CD4-positive, alpha-beta memory T cell (primary cell): ENCODE measurements around the gene PYDC1. TPM values are rescaled to one million over a fixed set of nuclear protein-coding genes. Genes with fewer than 3 reads are reported as not detected.

Experiments used
- CTCF ChIA-PET: fragments of 350-600 bp; sonication (Branson Sonifier 250); formaldehyde crosslinking; loops from one replicate; lab custom pipeline; 2021; ENCODE audit warnings: inconsistent platforms; ENCODE audit not compliant: partially characterized antibody; lab: Charles Lee
- POLR2A ChIA-PET: fragments of 350-600 bp; sonication (Branson Sonifier 250); formaldehyde crosslinking; loops from one replicate; lab custom pipeline; 2021; ENCODE audit not compliant: partially characterized antibody; lab: Charles Lee
- DNase-seq, 5 donors: peaks; one replicate each; pipeline versions ENCODE4 v3.0.0 to v3.0.0-alpha.2; 2020 to 2022; ENCODE audit warnings: mixed read lengths in 1 of 5
- H3K27ac ChIP-seq: one replicate; pipeline ENCODE4 v1.7.0; 2013; ENCODE audit warnings: low read depth, low read length
- H3K27me3 ChIP-seq: 2 replicates; pipeline ENCODE4 v1.7.0; 2013; ENCODE audit warnings: mild to moderate bottlenecking, low read length, moderate library complexity; ENCODE audit not compliant: insufficient read depth
- H3K36me3 ChIP-seq: 2 replicates; pipeline ENCODE4 v1.7.0; 2013; ENCODE audit warnings: mild to moderate bottlenecking, low read length, moderate library complexity; ENCODE audit not compliant: insufficient read depth
- H3K4me1 ChIP-seq: 2 replicates; pipeline ENCODE4 v1.7.0; 2013; ENCODE audit warnings: mild to moderate bottlenecking, low read length, moderate library complexity; ENCODE audit not compliant: insufficient read depth
- H3K4me3 ChIP-seq, 2 donors: one replicate each; pipeline ENCODE4 v1.7.0; 2013; ENCODE audit warnings: low read length in 2 of 2, mild to moderate bottlenecking in 1 of 2
- H3K9me3 ChIP-seq, 2 donors: one replicate each; pipeline ENCODE4 v1.7.0; 2013; ENCODE audit warnings: low read length in 2 of 2, control low read depth in 1 of 2; ENCODE audit not compliant: control insufficient read depth in 1 of 2
- H3K27ac Mint-ChIP-seq, 7 donors: one replicate each; pipeline ENCODE4 v1.8.0; 2020 to 2021; ENCODE audit warnings: mixed read lengths in 7 of 7, mild to moderate bottlenecking in 6 of 7, inconsistent platforms in 3 of 7, moderate library complexity in 3 of 7
- H3K27me3 Mint-ChIP-seq, 2 donors: one replicate each; pipeline ENCODE4 v1.8.0; 2020 to 2021; ENCODE audit warnings: mixed read lengths in 2 of 2
- H3K36me3 Mint-ChIP-seq, 2 donors: one replicate each; pipeline ENCODE4 v1.8.0; 2020 to 2021; ENCODE audit warnings: mixed read lengths in 2 of 2, inconsistent platforms in 1 of 2, mild to moderate bottlenecking in 1 of 2
- H3K4me1 Mint-ChIP-seq, 4 donors: one replicate each; pipeline ENCODE4 v1.8.0; 2020 to 2021; ENCODE audit warnings: mixed read lengths in 4 of 4, mild to moderate bottlenecking in 1 of 4
- H3K4me3 Mint-ChIP-seq, 8 donors: one replicate each; pipeline ENCODE4 v1.8.0; 2020 to 2021; ENCODE audit warnings: mixed read lengths in 8 of 8, mild to moderate bottlenecking in 7 of 8, moderate library complexity in 6 of 8, inconsistent platforms in 3 of 8
- H3K9me3 Mint-ChIP-seq, 8 donors: one replicate each; pipeline ENCODE4 v1.8.0; 2020 to 2021; ENCODE audit warnings: mixed read lengths in 8 of 8, mild to moderate bottlenecking in 5 of 8, inconsistent platforms in 3 of 8, moderate library complexity in 1 of 8
- intact Hi-C: fragments of 100-400 bp; cut with micrococcal nuclease; formaldehyde crosslinking; loops from one replicate; pipeline ENCODE4 v1.15.1; 2023
- polyA plus RNA-seq, 2 donors: library from polyadenylated mRNA; unstranded; fragments of 300-500 nt; fragmentation: Illumina TruSeq; gene quantifications; one replicate each; pipeline ENCODE4 v1.2.3, GENCODE V29; 2021
- total RNA-seq, 2 experiments: library from RNA; stranded (reverse); gene quantifications; one replicate each; pipeline ENCODE4 v1.2.3, GENCODE V29; 2021

PYDC1 gene
- total and polyA plus RNA-seq, 4 experiments from 2014 or later: not detected

GRCh38 chr16:31242206-31242605 is 25.3 kb upstream of the PYDC1 start:
- H3K27me3 Mint-ChIP-seq: no peaks in the 10 kb centered on the region
- no peak overlapping the region for H3K4me3 ChIP-seq
- H3K27ac Mint-ChIP-seq: no peak overlapping the region
- no peaks in the 10 kb centered on the region for H3K4me1 ChIP-seq
- H3K27me3 ChIP-seq: no peaks in the 10 kb centered on the region
- H3K9me3 ChIP-seq: no peaks in the 10 kb centered on the region
- POLR2A ChIA-PET: no interaction called here
- intact Hi-C loops: no loop called here
- H3K4me1 Mint-ChIP-seq: peaks cover 0 to 2% (median 0%) of the 10 kb centered on the region in 4 donors
- H3K27ac ChIP-seq: no peak overlapping the region
- H3K9me3 Mint-ChIP-seq: peaks cover 0 to 2% (median 0%) of the 10 kb centered on the region in 8 donors
- no peaks in the 10 kb centered on the region for H3K36me3 ChIP-seq
- CTCF ChIA-PET: interaction anchor here (0.6 kb wide), 1 partner anchor 13 kb away, joined by 4 read pairs; no protein-coding TSS in a partner anchor
- no peak for DNase-seq
- H3K4me3 Mint-ChIP-seq: no peak overlapping the region
- no peaks in the 10 kb centered on the region for H3K36me3 Mint-ChIP-seq

- Histone ChIP-seq H3K36me3 (no peaks in the 10 kb centered on the region), H3K9me3 (no peaks in the 10 kb centered on the region), H3K27ac (no peak overlapping the region), H3K4me3 (no peak overlapping the region), H3K4me1 (no peaks in the 10 kb centered on the region), H3K27me3 (no peaks in the 10 kb centered on the region)
- CTCF ChIA-PET: no interaction called here
- Mint-ChIP-seq H3K9me3 (peaks cover 0 to 9% (median under 1%) of the 10 kb centered on the region in 8 donors), H3K36me3 (no peaks in the 10 kb centered on the region), H3K27ac (no peak overlapping the region), H3K4me1 (peaks cover 0 to 3% (median 0%) of the 10 kb centered on the region in 4 donors), H3K4me3 (no peak overlapping the region), H3K27me3 (no peaks in the 10 kb centered on the region)
- intact Hi-C loops: no loop called here
- POLR2A ChIA-PET: no interaction called here
- no peak for DNase-seq
These were observed 21.1 kb upstream of the PYDC1 start for GRCh38 chr16:31238041-31238440.

- Mint-ChIP-seq H3K4me3 (no peak overlapping the region), H3K36me3 (no peaks in the 10 kb centered on the region), H3K27me3 (no peaks in the 10 kb centered on the region), H3K4me1 (no peaks in the 10 kb centered on the region), H3K9me3 (peaks cover 0 to 4% (median 0%) of the 10 kb centered on the region in 8 donors), H3K27ac (no peak overlapping the region)
- no peak overlapping the region for H3K27ac ChIP-seq
- no peaks in the 10 kb centered on the region for H3K36me3 ChIP-seq
- H3K4me1 ChIP-seq: no peaks in the 10 kb centered on the region
- H3K27me3 ChIP-seq: no peaks in the 10 kb centered on the region
- CTCF ChIA-PET: no interaction called here
- H3K4me3 ChIP-seq: no peak overlapping the region
- intact Hi-C loops: no loop called here
- POLR2A ChIA-PET: no interaction called here
- H3K9me3 ChIP-seq: no peaks in the 10 kb centered on the region
- no peak for DNase-seq
These were observed 12.6 kb upstream of the PYDC1 start for GRCh38 chr16:31229501-31229900.

- Mint-ChIP-seq H3K36me3 (no peaks in the 10 kb centered on the region), H3K9me3 (no peaks in the 10 kb centered on the region), H3K4me3 (no peak overlapping the region), H3K27ac (no peak overlapping the region), H3K4me1 (no peaks in the 10 kb centered on the region), H3K27me3 (no peaks in the 10 kb centered on the region)
- Histone ChIP-seq H3K27ac (no peak overlapping the region), H3K36me3 (no peaks in the 10 kb centered on the region), H3K27me3 (no peaks in the 10 kb centered on the region), H3K9me3 (no peaks in the 10 kb centered on the region), H3K4me3 (no peak overlapping the region), H3K4me1 (no peaks in the 10 kb centered on the region)
- no peak for DNase-seq
- intact Hi-C loops: no loop called here
- CTCF ChIA-PET: interaction anchor here (0.7 kb wide), 1 partner anchor 100 kb away, joined by 5 read pairs; no protein-coding TSS in a partner anchor
- POLR2A ChIA-PET: no interaction called here
These were observed 11.3 kb upstream of the PYDC1 start for GRCh38 chr16:31228206-31228605.

- H3K4me1 ChIP-seq: no peaks in the 10 kb centered on the region
- POLR2A ChIA-PET: no interaction called here
- intact Hi-C loops: no loop called here
These were observed 8.3 kb upstream of the PYDC1 start for GRCh38 chr16:31225193-31225592.

GRCh38 chr16:31224092-31224955 is 7.4 kb upstream of the PYDC1 start:
- H3K27me3 Mint-ChIP-seq: peaks cover 8 to 12% of the 10 kb centered on the region in 2 donors
- POLR2A ChIA-PET: no interaction called here
- intact Hi-C loops: no loop called here
- CTCF ChIA-PET: interaction anchor here (1.4 kb wide), 1 partner anchor 645 kb away, joined by 3 read pairs; no protein-coding TSS in a partner anchor
- H3K27ac Mint-ChIP-seq: no peak overlapping the region
- no peaks in the 10 kb centered on the region for H3K27me3 ChIP-seq
- no peak for DNase-seq
- no peak overlapping the region for H3K27ac ChIP-seq
- H3K4me3 Mint-ChIP-seq: no peak overlapping the region
- H3K36me3 ChIP-seq: no peaks in the 10 kb centered on the region
- no peaks in the 10 kb centered on the region for H3K4me1 Mint-ChIP-seq
- H3K4me1 ChIP-seq: no peaks in the 10 kb centered on the region
- H3K9me3 Mint-ChIP-seq: no peaks in the 10 kb centered on the region
- H3K9me3 ChIP-seq: no peaks in the 10 kb centered on the region
- no peak overlapping the region for H3K4me3 ChIP-seq
- H3K36me3 Mint-ChIP-seq: no peaks in the 10 kb centered on the region

More at GRCh38 chr16:31225193-31225592, 8.3 kb upstream of the PYDC1 start:
- H3K4me3 ChIP-seq: no peak overlapping the region
- H3K27me3 ChIP-seq: no peaks in the 10 kb centered on the region
- no peak for DNase-seq
- CTCF ChIA-PET: no interaction called here
- Mint-ChIP-seq H3K27ac (no peak overlapping the region), H3K36me3 (no peaks in the 10 kb centered on the region), H3K9me3 (no peaks in the 10 kb centered on the region), H3K4me1 (no peaks in the 10 kb centered on the region), H3K4me3 (no peak overlapping the region), H3K27me3 (peaks cover 8 to 12% of the 10 kb centered on the region in 2 donors)
- no peaks in the 10 kb centered on the region for H3K9me3 ChIP-seq
- H3K27ac ChIP-seq: no peak overlapping the region
- no peaks in the 10 kb centered on the region for H3K36me3 ChIP-seq

- intact Hi-C loops: no loop called here
- Histone ChIP-seq H3K9me3 (no peaks in the 10 kb centered on the region), H3K36me3 (no peaks in the 10 kb centered on the region), H3K27ac (no peak overlapping the region), H3K4me1 (no peaks in the 10 kb centered on the region), H3K4me3 (no peak overlapping the region), H3K27me3 (peaks cover under 1% of the 10 kb centered on the region)
- DNase-seq: no peak
- POLR2A ChIA-PET: no interaction called here
- Mint-ChIP-seq H3K27ac (no peak overlapping the region), H3K4me3 (no peak overlapping the region), H3K4me1 (no peaks in the 10 kb centered on the region), H3K9me3 (no peaks in the 10 kb centered on the region), H3K36me3 (no peaks in the 10 kb centered on the region), H3K27me3 (peaks cover 11 to 20% of the 10 kb centered on the region in 2 donors)
- CTCF ChIA-PET: interaction anchor here (1.4 kb wide), 1 partner anchor 646 kb away, joined by 3 read pairs; no protein-coding TSS in a partner anchor
These were observed 6.1 kb upstream of the PYDC1 start for GRCh38 chr16:31223044-31223443.
